ENCODE results near the gene TMEM53. TPM values are rescaled to one million over a fixed set of nuclear protein-coding genes. Genes with fewer than 3 reads are reported as not detected.

The TMEM53 gene
- total RNA-seq, 2 donors from 2014 or later: 3.9 to 12.9 TPM

DNA sequence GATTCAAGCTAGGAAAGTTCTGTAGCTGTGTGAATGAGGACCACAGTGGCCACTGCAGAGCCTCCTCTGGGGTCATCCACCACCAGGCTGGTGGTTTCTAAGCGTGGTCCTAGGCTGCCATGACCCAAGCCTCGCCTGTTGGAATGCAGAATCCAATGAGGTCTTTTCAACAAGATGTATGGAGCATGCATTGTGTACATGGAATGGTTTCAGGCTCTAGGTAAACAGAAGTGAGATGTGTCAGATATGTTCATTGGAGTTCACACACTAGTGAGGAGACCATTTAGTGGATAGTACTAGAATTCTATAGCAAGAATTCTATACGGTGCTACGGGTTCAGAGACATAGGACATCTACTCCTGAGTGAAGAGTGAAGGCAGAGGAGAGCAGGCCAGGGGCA lies 46.0 kb upstream of the TMEM53 start:
- no peak for ATAC-seq (ENCODE audit: insufficient number of reproducible peaks, low FRiP score, low read depth)
- Histone ChIP-seq H3K27me3 (replicated peaks; ENCODE audit: insufficient read depth) (no peaks in the 10 kb centered on the region), H3K9me3 (no peaks in the 10 kb centered on the region)

DNA sequence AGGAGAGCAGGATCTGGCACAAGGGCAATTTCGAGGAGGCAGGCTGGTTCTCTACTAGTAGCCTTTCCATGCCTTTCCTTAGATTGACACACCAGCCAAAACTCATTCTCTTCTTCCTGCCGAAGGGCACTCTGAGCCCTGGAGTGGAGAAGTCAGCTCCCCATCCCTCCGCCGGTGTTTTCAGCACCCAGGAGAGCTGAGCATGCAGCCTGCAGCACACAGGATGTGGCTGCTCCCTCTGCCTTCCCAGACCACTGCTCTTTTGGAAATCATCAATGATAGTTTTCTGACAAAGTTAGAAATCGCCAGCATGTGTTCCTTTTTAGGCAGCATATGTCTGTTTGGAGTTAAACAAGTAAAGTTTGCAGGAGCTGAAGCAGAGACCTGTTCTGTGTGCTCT lies 45.0 kb upstream of the TMEM53 start:
- TF ChIP-seq, protein P1, sequence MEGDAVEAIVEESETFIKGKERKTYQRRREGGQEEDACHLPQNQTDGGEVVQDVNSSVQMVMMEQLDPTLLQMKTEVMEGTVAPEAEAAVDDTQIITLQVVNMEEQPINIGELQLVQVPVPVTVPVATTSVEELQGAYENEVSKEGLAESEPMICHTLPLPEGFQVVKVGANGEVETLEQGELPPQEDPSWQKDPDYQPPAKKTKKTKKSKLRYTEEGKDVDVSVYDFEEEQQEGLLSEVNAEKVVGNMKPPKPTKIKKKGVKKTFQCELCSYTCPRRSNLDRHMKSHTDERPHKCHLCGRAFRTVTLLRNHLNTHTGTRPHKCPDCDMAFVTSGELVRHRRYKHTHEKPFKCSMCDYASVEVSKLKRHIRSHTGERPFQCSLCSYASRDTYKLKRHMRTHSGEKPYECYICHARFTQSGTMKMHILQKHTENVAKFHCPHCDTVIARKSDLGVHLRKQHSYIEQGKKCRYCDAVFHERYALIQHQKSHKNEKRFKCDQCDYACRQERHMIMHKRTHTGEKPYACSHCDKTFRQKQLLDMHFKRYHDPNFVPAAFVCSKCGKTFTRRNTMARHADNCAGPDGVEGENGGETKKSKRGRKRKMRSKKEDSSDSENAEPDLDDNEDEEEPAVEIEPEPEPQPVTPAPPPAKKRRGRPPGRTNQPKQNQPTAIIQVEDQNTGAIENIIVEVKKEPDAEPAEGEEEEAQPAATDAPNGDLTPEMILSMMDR (IDR thresholded peaks at IDR 0.05): no peak
- DNase-seq (ENCODE audit: low spot score) (no peak), ATAC-seq (ENCODE audit: insufficient number of reproducible peaks, low FRiP score, low read depth) (no peak)
- Histone ChIP-seq H3K27ac (no peak overlapping the region), H3K4me1 (ENCODE audit: control insufficient read depth in 1 of 2, low read depth in 2 of 2) (no peaks in the 10 kb centered on the region), H3K4me3 (no peak overlapping the region), H3K9me3 (no peaks in the 10 kb centered on the region), H3K27me3 (replicated peaks; ENCODE audit: insufficient read depth) (no peaks in the 10 kb centered on the region), H3K36me3 (no peaks in the 10 kb centered on the region)

More for the DNA sequence above, 46.0 kb upstream of the TMEM53 start:
- H3K27ac ChIP-seq: no peak overlapping the region
- TF ChIP-seq, protein P1 (IDR thresholded peaks at IDR 0.05): no peak
- no peaks in the 10 kb centered on the region for H3K36me3 ChIP-seq
- no peaks in the 10 kb centered on the region for H3K4me1 ChIP-seq (ENCODE audit: control insufficient read depth in 1 of 2, low read depth in 2 of 2)
- no peak overlapping the region for H3K4me3 ChIP-seq
- no peak for DNase-seq (ENCODE audit: low spot score)

DNA sequence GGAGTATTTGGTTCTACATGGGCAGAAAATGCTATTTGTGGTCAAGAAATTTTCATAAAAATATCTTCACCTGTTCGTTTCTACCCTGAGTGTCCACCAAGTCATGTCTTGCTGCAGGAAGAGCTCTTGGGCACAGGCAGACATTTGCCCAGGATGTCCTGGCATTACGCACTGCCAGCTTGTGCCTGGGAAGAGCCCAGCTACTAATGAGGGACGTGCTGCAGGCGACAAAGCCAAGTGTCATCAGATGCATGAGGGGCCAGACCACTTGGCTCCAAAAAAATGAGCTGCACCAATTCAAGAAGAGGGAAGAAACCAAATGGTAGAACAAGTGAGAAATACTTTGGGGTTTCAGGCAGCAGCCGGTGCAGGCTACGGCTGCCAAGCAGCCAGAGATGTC lies 43.8 kb upstream of the TMEM53 start:
- no peak for ATAC-seq (ENCODE audit: insufficient number of reproducible peaks, low FRiP score, low read depth)

DNA sequence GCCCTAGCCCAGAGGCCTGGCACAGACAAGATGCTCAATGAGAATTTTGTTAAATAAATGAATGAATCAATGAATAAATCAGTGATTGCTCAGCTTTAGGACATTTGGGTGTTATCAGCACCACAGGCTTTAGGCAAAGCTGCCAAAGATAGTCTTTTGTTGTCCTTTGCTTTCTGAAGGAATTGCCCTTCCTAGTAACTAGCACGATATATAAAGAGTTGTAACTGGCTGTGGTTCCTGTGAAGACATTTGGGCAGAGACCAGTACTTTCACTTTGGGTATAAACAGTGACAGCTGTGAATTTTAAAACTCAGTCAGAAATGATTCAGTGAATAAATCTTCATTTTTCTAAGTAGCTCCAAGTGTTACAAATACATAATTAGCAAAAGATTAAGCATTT lies 43.4 kb upstream of the TMEM53 start:
- Histone ChIP-seq H3K9me3 (no peaks in the 10 kb centered on the region), H3K36me3 (no peaks in the 10 kb centered on the region), H3K4me3 (no peak overlapping the region), H3K27ac (no peak overlapping the region), H3K4me1 (ENCODE audit: control insufficient read depth in 1 of 2, low read depth in 2 of 2) (no peaks in the 10 kb centered on the region), H3K27me3 (replicated peaks; ENCODE audit: insufficient read depth) (no peaks in the 10 kb centered on the region)
- ATAC-seq (ENCODE audit: insufficient number of reproducible peaks, low FRiP score, low read depth) (no peak), DNase-seq (ENCODE audit: low spot score) (no peak)
- TF ChIP-seq, protein P1 (IDR thresholded peaks at IDR 0.05): no peak

More for the DNA sequence above, 43.8 kb upstream of the TMEM53 start:
- Histone ChIP-seq H3K36me3 (no peaks in the 10 kb centered on the region), H3K27ac (no peak overlapping the region), H3K4me3 (no peak overlapping the region), H3K27me3 (replicated peaks; ENCODE audit: insufficient read depth) (no peaks in the 10 kb centered on the region), H3K9me3 (no peaks in the 10 kb centered on the region), H3K4me1 (ENCODE audit: control insufficient read depth in 1 of 2, low read depth in 2 of 2) (no peaks in the 10 kb centered on the region)
- TF ChIP-seq, protein P1 (IDR thresholded peaks at IDR 0.05): no peak
- no peak for DNase-seq (ENCODE audit: low spot score)

DNA sequence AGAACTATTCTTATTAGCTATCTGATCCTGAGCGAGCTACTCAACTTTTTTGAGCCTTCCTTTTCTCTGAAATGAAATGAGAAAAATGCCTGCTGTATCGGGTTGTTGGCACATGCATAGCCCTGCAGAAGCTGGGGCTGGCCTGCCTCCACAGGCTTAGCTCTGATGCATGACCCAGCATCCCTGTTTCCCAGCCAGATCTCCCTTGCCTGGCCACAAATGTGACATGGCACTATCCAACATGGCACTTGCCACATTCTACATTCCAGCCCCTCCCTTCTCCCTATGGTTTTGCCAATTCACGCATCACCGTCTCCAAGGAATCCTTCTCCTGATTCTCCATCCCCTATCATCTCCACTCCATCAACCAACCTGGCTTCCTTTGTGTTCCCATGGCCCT lies 42.9 kb upstream of the TMEM53 start:
- ATAC-seq (ENCODE audit: insufficient number of reproducible peaks, low FRiP score, low read depth) (no peak), DNase-seq (ENCODE audit: low spot score) (no peak)
- Histone ChIP-seq H3K4me1 (ENCODE audit: control insufficient read depth in 1 of 2, low read depth in 2 of 2) (no peaks in the 10 kb centered on the region), H3K9me3 (no peaks in the 10 kb centered on the region), H3K4me3 (no peak overlapping the region), H3K27ac (no peak overlapping the region), H3K27me3 (replicated peaks; ENCODE audit: insufficient read depth) (no peaks in the 10 kb centered on the region), H3K36me3 (no peaks in the 10 kb centered on the region)
- TF ChIP-seq, protein P1 (IDR thresholded peaks at IDR 0.05): no peak
